ENCODE measurements around the gene P2RX3.

GRCh38 chr11:57378186-57378585 lies 40.0 kb downstream of the P2RX3 start:
- TF ChIP-seq POLR2AphosphoS5 (IDR thresholded peaks at IDR 0.05; ENCODE audit: low read depth, low read length) = no peak
- no peak for TF ChIP-seq SPI1 (IDR thresholded peaks at IDR 0.05; ENCODE audit: low read depth, low read length)
